Calu3 (cell line): ENCODE results near the gene CLDN5. TPM values are rescaled to one million over a fixed set of nuclear protein-coding genes. Genes with fewer than 3 reads are reported as not detected.

ENCODE experiments used
- BruUV-seq: library from RNA; stranded (reverse); fragments of 400-500 nt; replicated peaks from 2 replicates; lab custom pipeline; 2021; lab: Mats Ljungman, UMichigan
- CTCF ChIA-PET: fragments of 300-600 bp; sonication (Branson Sonifier 250); formaldehyde crosslinking; loops from one replicate; lab custom pipeline; 2022; ENCODE audit warnings: antibody characterized with exemption; lab: Charles Lee
- DNase-seq: peaks from one replicate; pipeline ENCODE4 v3.0.0; 2022
- H3K27ac Mint-ChIP-seq: one replicate; pipeline ENCODE4 v1.8.0; 2022; ENCODE audit warnings: mixed read lengths; ENCODE audit not compliant: unreplicated experiment
- H3K27me3 Mint-ChIP-seq: one replicate; pipeline ENCODE4 v1.8.0; 2022; ENCODE audit warnings: mixed read lengths; ENCODE audit not compliant: unreplicated experiment
- H3K36me3 Mint-ChIP-seq: one replicate; pipeline ENCODE4 v1.8.0; 2022; ENCODE audit warnings: mild to moderate bottlenecking, moderate library complexity, mixed read lengths; ENCODE audit not compliant: insufficient read depth, unreplicated experiment
- H3K4me1 Mint-ChIP-seq: one replicate; pipeline ENCODE4 v1.8.0; 2022; ENCODE audit warnings: mild to moderate bottlenecking, low read depth, mixed read lengths; ENCODE audit not compliant: unreplicated experiment
- H3K4me3 Mint-ChIP-seq: one replicate; pipeline ENCODE4 v1.8.0; 2022; ENCODE audit warnings: mild to moderate bottlenecking, low read depth, moderate library complexity, mixed read lengths; ENCODE audit not compliant: unreplicated experiment
- H3K9me3 Mint-ChIP-seq: one replicate; pipeline ENCODE4 v1.8.0; 2022; ENCODE audit warnings: low read depth, mixed read lengths; ENCODE audit not compliant: unreplicated experiment
- CTCF ChIP-seq: fragments of 200-600 bp; IDR thresholded peaks from one replicate; pipeline ENCODE4 v1.8.0; 2022; ENCODE audit warnings: antibody characterized with exemption; ENCODE audit not compliant: unreplicated experiment
- intact Hi-C: fragments of 100-400 bp; cut with micrococcal nuclease; formaldehyde crosslinking; loops from one replicate; pipeline ENCODE4 v1.10.0; 2022; ENCODE audit not compliant: unreplicated experiment
- total RNA-seq: library from RNA; stranded (reverse); gene quantifications from 2 replicates; pipeline ENCODE4 v1.2.3, GENCODE V29; 2022

The CLDN5 gene
- total RNA-seq, 1 experiment from 2014 or later = not detected

- no TSS peak for BruUV-seq
- TF ChIP-seq CTCF = no peak
- intact Hi-C loops = no loop called here
- Mint-ChIP-seq H3K4me3 (no peak overlapping the region), H3K27ac (no peak overlapping the region), H3K27me3 (no peaks in the 10 kb centered on the region), H3K9me3 (no peaks in the 10 kb centered on the region), H3K36me3 (peaks cover 10% of the 10 kb centered on the region), H3K4me1 (no peaks in the 10 kb centered on the region)
- no peak for DNase-seq
- CTCF ChIA-PET = interaction anchor here (0.9 to 1.4 kb wide), 2 partner anchors 15 to 17 kb away, joined by 3 to 4 read pairs; partner anchors contain the start of gene CDC45
These were observed 30.1 kb downstream of the CLDN5 start for GRCh38 chr22:19494001-19494560.

GRCh38 chr22:19492504-19493174, 31.6 kb downstream of the CLDN5 start:
- CTCF ChIA-PET = interaction anchor here (0.9 kb wide), 1 partner anchor 15 kb away, joined by 4 read pairs; no protein-coding TSS in a partner anchor
- Mint-ChIP-seq H3K4me3 (no peak overlapping the region), H3K4me1 (no peaks in the 10 kb centered on the region), H3K9me3 (no peaks in the 10 kb centered on the region), H3K27me3 (no peaks in the 10 kb centered on the region), H3K36me3 (peaks cover 10% of the 10 kb centered on the region), H3K27ac (no peak overlapping the region)
- no peak for DNase-seq
- TF ChIP-seq CTCF = no peak
- intact Hi-C loops = no loop called here
- BruUV-seq = no TSS peak

- Mint-ChIP-seq H3K27ac (no peak overlapping the region), H3K4me3 (no peak overlapping the region), H3K36me3 (peaks cover 10% of the 10 kb centered on the region), H3K9me3 (no peaks in the 10 kb centered on the region), H3K4me1 (no peaks in the 10 kb centered on the region), H3K27me3 (no peaks in the 10 kb centered on the region)
- BruUV-seq = no TSS peak
- DNase-seq = no peak
- intact Hi-C loops = no loop called here
- no peak for TF ChIP-seq CTCF
- CTCF ChIA-PET = no interaction called here
These were observed 33.5 kb downstream of the CLDN5 start for GRCh38 chr22:19490628-19491230.

GRCh38 chr22:19488884-19489843, 35.0 kb downstream of the CLDN5 start:
- Mint-ChIP-seq H3K36me3 (peaks cover 18% of the 10 kb centered on the region), H3K27me3 (no peaks in the 10 kb centered on the region), H3K4me3 (no peak overlapping the region), H3K27ac (no peak overlapping the region), H3K4me1 (no peaks in the 10 kb centered on the region), H3K9me3 (no peaks in the 10 kb centered on the region)
- intact Hi-C loops = no loop called here
- CTCF ChIA-PET = interaction anchor here (0.6 to 1.0 kb wide), 3 partner anchors 77 to 414 kb away, joined by 4 to 8 read pairs (median 7); no protein-coding TSS in a partner anchor
- no peak for TF ChIP-seq CTCF
- no TSS peak for BruUV-seq
- no peak for DNase-seq
